Activated CD4-positive, alpha-beta memory T cell treated with anti-CD3 and anti-CD28 coated beads for 36 hours (primary cell): ENCODE data around the gene LRRC36. TPM values are rescaled to one million over a fixed set of nuclear protein-coding genes. Genes with fewer than 3 reads are reported as not detected.
A peak's percentile ranks its signal among the peaks of the same experiment; 100 is the strongest.

Experiments
- CTCF ChIA-PET: fragments of 350-600 bp; sonication (Branson Sonifier 250); formaldehyde crosslinking; loops from one replicate; lab custom pipeline; 2021; ENCODE audit warnings: antibody characterized with exemption, inconsistent platforms; lab: Charles Lee
- POLR2A ChIA-PET: fragments of 350-600 bp; sonication (Branson Sonifier 250); formaldehyde crosslinking; loops from one replicate; lab custom pipeline; 2021; ENCODE audit warnings: antibody characterized with exemption; lab: Charles Lee
- DNase-seq: peaks from one replicate; pipeline ENCODE4 v3.0.0-alpha.2; 2020
- H3K27ac Mint-ChIP-seq: one replicate; pipeline ENCODE4 v1.8.0; 2021; ENCODE audit warnings: mixed read lengths
- H3K27me3 Mint-ChIP-seq: one replicate; pipeline ENCODE4 v1.8.0; 2021; ENCODE audit warnings: mixed read lengths
- H3K36me3 Mint-ChIP-seq: one replicate; pipeline ENCODE4 v1.8.0; 2021; ENCODE audit warnings: mixed read lengths
- H3K4me1 Mint-ChIP-seq: one replicate; pipeline ENCODE4 v1.8.0; 2021; ENCODE audit warnings: low read depth, mixed read lengths
- H3K4me3 Mint-ChIP-seq: one replicate; pipeline ENCODE4 v1.8.0; 2021; ENCODE audit warnings: mild to moderate bottlenecking, mixed read lengths
- H3K9me3 Mint-ChIP-seq: one replicate; pipeline ENCODE4 v1.8.0; 2021; ENCODE audit warnings: mixed read lengths
- intact Hi-C: fragments of 100-400 bp; cut with micrococcal nuclease; formaldehyde crosslinking; loops from one replicate; pipeline ENCODE4 v1.15.1; 2023
- total RNA-seq, 2 experiments: library from RNA; stranded (reverse); gene quantifications; one replicate each; pipeline ENCODE4 v1.2.3, GENCODE V29; 2021

The LRRC36 gene
- total RNA-seq, 2 experiments from 2014 or later, result 0.63 to 1.00 TPM

GRCh38 chr16:67326115-67326471 lies 522 bp upstream of the LRRC36 start:
- intact Hi-C loops, result no loop called here
- Mint-ChIP-seq H3K27ac (no peak overlapping the region), H3K27me3 (peaks cover 48% of the 10 kb centered on the region), H3K36me3 (no peaks in the 10 kb centered on the region), H3K4me1 (peaks cover 5% of the 10 kb centered on the region), H3K9me3 (no peaks in the 10 kb centered on the region), H3K4me3 (peak overlapping the region; percentile 76)
- POLR2A ChIA-PET, result interaction anchor here (1.3 kb wide), 1 partner anchor 13 kb away, joined by 4 read pairs; no protein-coding TSS in a partner anchor
- CTCF ChIA-PET, result interaction anchor here (0.9 to 2.0 kb wide), 11 partner anchors 8 to 98 kb away, joined by 3 to 6 read pairs (median 4); no protein-coding TSS in a partner anchor
- no peak for DNase-seq

GRCh38 chr16:67327743-67328142 lies 1.1 kb downstream of the LRRC36 start:
- CTCF ChIA-PET, result interaction anchor here (1.3 to 2.0 kb wide), 3 partner anchors 17 to 25 kb away, joined by 3 to 6 read pairs (median 4); no protein-coding TSS in a partner anchor
- no peaks in the 10 kb centered on the region for H3K9me3 Mint-ChIP-seq
- POLR2A ChIA-PET, result no interaction called here
- H3K27ac Mint-ChIP-seq, result no peak overlapping the region
- intact Hi-C loops, result no loop called here
- H3K4me3 Mint-ChIP-seq, result no peak overlapping the region
- no peaks in the 10 kb centered on the region for H3K36me3 Mint-ChIP-seq
- no peak for DNase-seq
- peaks cover 40% of the 10 kb centered on the region for H3K27me3 Mint-ChIP-seq
- H3K4me1 Mint-ChIP-seq, result peaks cover 5% of the 10 kb centered on the region

- CTCF ChIA-PET, result no interaction called here
- intact Hi-C loops, result no loop called here
- H3K27ac Mint-ChIP-seq, result no peak overlapping the region
These were observed 3.3 kb downstream of the LRRC36 start for GRCh38 chr16:67329901-67330300.

GRCh38 chr16:67333315-67333714 lies 6.7 kb downstream of the LRRC36 start:
- Mint-ChIP-seq H3K4me1 (no peaks in the 10 kb centered on the region), H3K36me3 (no peaks in the 10 kb centered on the region), H3K27ac (no peak overlapping the region), H3K4me3 (no peak overlapping the region), H3K9me3 (peaks cover 11% of the 10 kb centered on the region), H3K27me3 (peaks cover 5% of the 10 kb centered on the region)
- intact Hi-C loops, result no loop called here
- ChIA-PET CTCF (interaction anchor here (0.7 to 1.0 kb wide), 2 partner anchors 79 to 483 kb away, joined by 3 read pairs; no protein-coding TSS in a partner anchor), POLR2A (interaction anchor here (0.7 kb wide), 1 partner anchor 51 kb away, joined by 3 read pairs; no protein-coding TSS in a partner anchor)
- DNase-seq, result no peak

More at GRCh38 chr16:67329901-67330300, 3.3 kb downstream of the LRRC36 start:
- DNase-seq, result no peak
- POLR2A ChIA-PET, result no interaction called here
- H3K4me1 Mint-ChIP-seq, result peaks cover 5% of the 10 kb centered on the region
- no peak overlapping the region for H3K4me3 Mint-ChIP-seq
- no peaks in the 10 kb centered on the region for H3K36me3 Mint-ChIP-seq
- H3K9me3 Mint-ChIP-seq, result peaks cover 5% of the 10 kb centered on the region
- H3K27me3 Mint-ChIP-seq, result peaks cover 21% of the 10 kb centered on the region

GRCh38 chr16:67336116-67336515 lies 9.5 kb downstream of the LRRC36 start:
- POLR2A ChIA-PET, result no interaction called here
- peaks cover 11% of the 10 kb centered on the region for H3K9me3 Mint-ChIP-seq
- no peak for DNase-seq

GRCh38 chr16:67336648-67337047 lies 10.0 kb downstream of the LRRC36 start:
- ChIA-PET CTCF (interaction anchor here (1.2 kb wide), 1 partner anchor 63 kb away, joined by 3 read pairs; no protein-coding TSS in a partner anchor), POLR2A (no interaction called here)
- peaks cover 6% of the 10 kb centered on the region for H3K27me3 Mint-ChIP-seq
- no peak overlapping the region for H3K27ac Mint-ChIP-seq
- H3K4me1 Mint-ChIP-seq, result no peaks in the 10 kb centered on the region
- intact Hi-C loops, result no loop called here
- peaks cover 11% of the 10 kb centered on the region for H3K9me3 Mint-ChIP-seq
- H3K4me3 Mint-ChIP-seq, result no peak overlapping the region
- H3K36me3 Mint-ChIP-seq, result no peaks in the 10 kb centered on the region
- DNase-seq, result no peak

More at GRCh38 chr16:67336116-67336515, 9.5 kb downstream of the LRRC36 start:
- no peaks in the 10 kb centered on the region for H3K36me3 Mint-ChIP-seq
- H3K4me3 Mint-ChIP-seq, result no peak overlapping the region
- H3K27ac Mint-ChIP-seq, result no peak overlapping the region
- CTCF ChIA-PET, result interaction anchor here (1.2 kb wide), 1 partner anchor 64 kb away, joined by 3 read pairs; no protein-coding TSS in a partner anchor
- no peaks in the 10 kb centered on the region for H3K4me1 Mint-ChIP-seq
- intact Hi-C loops, result no loop called here
- H3K27me3 Mint-ChIP-seq, result peaks cover 6% of the 10 kb centered on the region

GRCh38 chr16:67339453-67339852 lies 12.8 kb downstream of the LRRC36 start:
- no peaks in the 10 kb centered on the region for H3K36me3 Mint-ChIP-seq
- intact Hi-C loops, result loop anchor here (1.0 kb wide), 1 partner anchor 60 kb away; the partner anchor contains the start of gene PLEKHG4
- POLR2A ChIA-PET, result no interaction called here

GRCh38 chr16:67341250-67341649 lies 14.6 kb downstream of the LRRC36 start:
- H3K9me3 Mint-ChIP-seq, result no peaks in the 10 kb centered on the region
- no peaks in the 10 kb centered on the region for H3K36me3 Mint-ChIP-seq
- H3K27me3 Mint-ChIP-seq, result peaks cover 7% of the 10 kb centered on the region
- intact Hi-C loops, result no loop called here
- CTCF ChIA-PET, result no interaction called here
- no peaks in the 10 kb centered on the region for H3K4me1 Mint-ChIP-seq
- H3K27ac Mint-ChIP-seq, result no peak overlapping the region
- DNase-seq, result no peak
- no peak overlapping the region for H3K4me3 Mint-ChIP-seq
- POLR2A ChIA-PET, result no interaction called here

More at GRCh38 chr16:67339453-67339852, 12.8 kb downstream of the LRRC36 start:
- Mint-ChIP-seq H3K9me3 (peaks cover 11% of the 10 kb centered on the region), H3K27ac (no peak overlapping the region), H3K4me1 (no peaks in the 10 kb centered on the region), H3K27me3 (peaks cover 6% of the 10 kb centered on the region), H3K4me3 (no peak overlapping the region)
- DNase-seq, result no peak
- CTCF ChIA-PET, result interaction anchor here (1.2 to 2.5 kb wide), 6 partner anchors 13 to 92 kb away, joined by 4 to 16 read pairs (median 6); partner anchors contain the start of genes FHOD1, KCTD19 and LRRC36

- CTCF ChIA-PET, result no interaction called here
- no peak for DNase-seq
- H3K4me3 Mint-ChIP-seq, result no peak overlapping the region
- intact Hi-C loops, result no loop called here
- POLR2A ChIA-PET, result no interaction called here
- H3K36me3 Mint-ChIP-seq, result no peaks in the 10 kb centered on the region
- no peak overlapping the region for H3K27ac Mint-ChIP-seq
- H3K9me3 Mint-ChIP-seq, result no peaks in the 10 kb centered on the region
- peaks cover 8% of the 10 kb centered on the region for H3K27me3 Mint-ChIP-seq
- H3K4me1 Mint-ChIP-seq, result no peaks in the 10 kb centered on the region
These were observed 16.0 kb downstream of the LRRC36 start for GRCh38 chr16:67342616-67343015.

- ChIA-PET POLR2A (interaction anchor here (0.6 kb wide), 2 partner anchors 20 to 243 kb away, joined by 3 read pairs; no protein-coding TSS in a partner anchor), CTCF (interaction anchor here (1.8 kb wide), 1 partner anchor 19 kb away, joined by 6 read pairs; the partner anchor contains the start of genes KCTD19 and LRRC36)
- intact Hi-C loops, result no loop called here
- H3K36me3 Mint-ChIP-seq, result no peaks in the 10 kb centered on the region
- no peak for DNase-seq
- no peaks in the 10 kb centered on the region for H3K4me1 Mint-ChIP-seq
- H3K9me3 Mint-ChIP-seq, result no peaks in the 10 kb centered on the region
- H3K27ac Mint-ChIP-seq, result no peak overlapping the region
- peaks cover 4% of the 10 kb centered on the region for H3K27me3 Mint-ChIP-seq
- no peak overlapping the region for H3K4me3 Mint-ChIP-seq
These were observed 18.8 kb downstream of the LRRC36 start for GRCh38 chr16:67345401-67345800.

GRCh38 chr16:67346341-67346740 lies 19.7 kb downstream of the LRRC36 start:
- POLR2A ChIA-PET, result no interaction called here
- intact Hi-C loops, result no loop called here

GRCh38 chr16:67349172-67349571 lies 22.6 kb downstream of the LRRC36 start:
- no peaks in the 10 kb centered on the region for H3K4me1 Mint-ChIP-seq
- no peaks in the 10 kb centered on the region for H3K36me3 Mint-ChIP-seq
- H3K27ac Mint-ChIP-seq, result no peak overlapping the region
- intact Hi-C loops, result no loop called here
- ChIA-PET POLR2A (no interaction called here), CTCF (interaction anchor here (0.6 to 2.6 kb wide), 6 partner anchors 10 to 487 kb away, joined by 3 to 9 read pairs (median 4); no protein-coding TSS in a partner anchor)
- H3K4me3 Mint-ChIP-seq, result no peak overlapping the region
- no peak for DNase-seq
- no peaks in the 10 kb centered on the region for H3K9me3 Mint-ChIP-seq
- peaks cover 4% of the 10 kb centered on the region for H3K27me3 Mint-ChIP-seq

More at GRCh38 chr16:67346341-67346740, 19.7 kb downstream of the LRRC36 start:
- peaks cover 4% of the 10 kb centered on the region for H3K27me3 Mint-ChIP-seq
- no peaks in the 10 kb centered on the region for H3K36me3 Mint-ChIP-seq
- DNase-seq, result no peak
- H3K27ac Mint-ChIP-seq, result no peak overlapping the region
- CTCF ChIA-PET, result interaction anchor here (0.8 to 2.6 kb wide), 7 partner anchors 19 to 119 kb away, joined by 3 to 11 read pairs (median 4); partner anchors contain the start of gene LRRC36
- H3K4me3 Mint-ChIP-seq, result no peak overlapping the region
- H3K9me3 Mint-ChIP-seq, result no peaks in the 10 kb centered on the region
- H3K4me1 Mint-ChIP-seq, result no peaks in the 10 kb centered on the region
